KMS-11 (cell line): ENCODE measurements around the gene AGPAT3.

Source experiments
- H2AFZ ChIP-seq: fragments of 200-600 bp; sonication (generic); 2 replicates; pipeline ENCODE4 v1.6.1; 2016; ENCODE audit warnings: antibody characterized with exemption, mixed run types, low read depth
- H3K27ac ChIP-seq: fragments of 200-600 bp; sonication (generic); 2 replicates; pipeline ENCODE4 v1.6.1; 2016; ENCODE audit warnings: mild to moderate bottlenecking, mixed run types
- H3K27me3 ChIP-seq: fragments of 200-600 bp; sonication (generic); 2 replicates; pipeline ENCODE4 v1.6.1; 2017; ENCODE audit warnings: mild to moderate bottlenecking, low read depth, mixed run types, moderate library complexity; ENCODE audit not compliant: insufficient read depth
- H3K36me3 ChIP-seq: fragments of 200-600 bp; sonication (generic); 2 replicates; pipeline ENCODE4 v1.6.1; 2017; ENCODE audit warnings: mild to moderate bottlenecking, mixed run types; ENCODE audit not compliant: insufficient read depth
- H3K4me1 ChIP-seq: fragments of 200-600 bp; sonication (generic); 2 replicates; pipeline ENCODE4 v1.6.1; 2016; ENCODE audit warnings: mild to moderate bottlenecking, low read depth, mixed run types; ENCODE audit not compliant: poor library complexity, severe bottlenecking
- H3K4me2 ChIP-seq: fragments of 200-600 bp; sonication (generic); 2 replicates; pipeline ENCODE4 v1.7.0; 2016; ENCODE audit warnings: mild to moderate bottlenecking, mixed run types
- H3K4me3 ChIP-seq: fragments of 200-600 bp; sonication (generic); IDR thresholded peaks from 2 replicates; pipeline ENCODE4 v1.6.1; 2017; ENCODE audit warnings: low read depth, low read length, mixed read lengths; ENCODE audit not compliant: insufficient read depth
- H3K79me2 ChIP-seq: fragments of 200-600 bp; sonication (generic); 2 replicates; pipeline ENCODE4 v1.6.1; 2016; ENCODE audit warnings: low read depth, mixed run types; ENCODE audit not compliant: insufficient read depth
- H3K9ac ChIP-seq: fragments of 200-600 bp; sonication (generic); 2 replicates; pipeline ENCODE4 v1.6.1; 2016; ENCODE audit warnings: mild to moderate bottlenecking, mixed run types
- H4K20me1 ChIP-seq: fragments of 200-600 bp; sonication (generic); 2 replicates; pipeline ENCODE4 v1.6.1; 2016; ENCODE audit warnings: mild to moderate bottlenecking, mixed run types; ENCODE audit not compliant: insufficient read depth
- TF ChIP-seq, protein P1 (sequence below): fragments of 200-600 bp; sonication (generic); conservative IDR thresholded peaks from 2 replicates; pipeline ENCODE4 v1.6.1; 2017; ENCODE audit warnings: low read depth, mild to moderate bottlenecking, antibody characterized with exemption, low read length, moderate library complexity, mixed read lengths

AGPAT3 gene

DNA sequence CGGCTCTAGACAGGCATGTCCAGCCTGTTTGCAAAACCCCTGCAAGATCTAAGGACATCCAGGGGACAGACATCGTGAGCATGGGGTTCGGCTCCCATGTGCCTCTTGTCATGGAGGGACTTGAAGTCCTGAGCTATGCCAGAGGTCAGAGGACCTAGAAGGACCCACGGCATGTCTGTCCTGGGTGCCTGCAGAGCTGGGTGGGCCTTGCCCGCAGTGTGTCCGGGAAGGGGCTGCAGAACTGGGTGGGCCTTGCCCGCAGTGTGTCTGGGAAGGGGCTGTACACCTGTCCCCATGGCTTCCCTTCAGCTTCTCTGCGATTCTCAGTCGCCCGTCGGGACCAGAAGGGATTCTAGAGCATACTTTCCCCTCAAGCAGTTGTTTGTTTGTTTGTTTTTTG lies 127.1 kb downstream of the AGPAT3 start:
- Histone ChIP-seq H3K9ac (no peak overlapping the region), H3K27me3 (no peaks in the 10 kb centered on the region; the same call in 1 of the 2 replicates), H3K4me1 (no peaks in the 10 kb centered on the region), H4K20me1 (no peaks in the 10 kb centered on the region), H2AFZ (no peak overlapping the region), H3K4me2 (no peak overlapping the region), H3K79me2 (no peaks in the 10 kb centered on the region), H3K4me3 (no peak overlapping the region), H3K36me3 (no peaks in the 10 kb centered on the region), H3K27ac (no peak overlapping the region)
- TF ChIP-seq, protein P1, sequence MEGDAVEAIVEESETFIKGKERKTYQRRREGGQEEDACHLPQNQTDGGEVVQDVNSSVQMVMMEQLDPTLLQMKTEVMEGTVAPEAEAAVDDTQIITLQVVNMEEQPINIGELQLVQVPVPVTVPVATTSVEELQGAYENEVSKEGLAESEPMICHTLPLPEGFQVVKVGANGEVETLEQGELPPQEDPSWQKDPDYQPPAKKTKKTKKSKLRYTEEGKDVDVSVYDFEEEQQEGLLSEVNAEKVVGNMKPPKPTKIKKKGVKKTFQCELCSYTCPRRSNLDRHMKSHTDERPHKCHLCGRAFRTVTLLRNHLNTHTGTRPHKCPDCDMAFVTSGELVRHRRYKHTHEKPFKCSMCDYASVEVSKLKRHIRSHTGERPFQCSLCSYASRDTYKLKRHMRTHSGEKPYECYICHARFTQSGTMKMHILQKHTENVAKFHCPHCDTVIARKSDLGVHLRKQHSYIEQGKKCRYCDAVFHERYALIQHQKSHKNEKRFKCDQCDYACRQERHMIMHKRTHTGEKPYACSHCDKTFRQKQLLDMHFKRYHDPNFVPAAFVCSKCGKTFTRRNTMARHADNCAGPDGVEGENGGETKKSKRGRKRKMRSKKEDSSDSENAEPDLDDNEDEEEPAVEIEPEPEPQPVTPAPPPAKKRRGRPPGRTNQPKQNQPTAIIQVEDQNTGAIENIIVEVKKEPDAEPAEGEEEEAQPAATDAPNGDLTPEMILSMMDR, result no peak

DNA sequence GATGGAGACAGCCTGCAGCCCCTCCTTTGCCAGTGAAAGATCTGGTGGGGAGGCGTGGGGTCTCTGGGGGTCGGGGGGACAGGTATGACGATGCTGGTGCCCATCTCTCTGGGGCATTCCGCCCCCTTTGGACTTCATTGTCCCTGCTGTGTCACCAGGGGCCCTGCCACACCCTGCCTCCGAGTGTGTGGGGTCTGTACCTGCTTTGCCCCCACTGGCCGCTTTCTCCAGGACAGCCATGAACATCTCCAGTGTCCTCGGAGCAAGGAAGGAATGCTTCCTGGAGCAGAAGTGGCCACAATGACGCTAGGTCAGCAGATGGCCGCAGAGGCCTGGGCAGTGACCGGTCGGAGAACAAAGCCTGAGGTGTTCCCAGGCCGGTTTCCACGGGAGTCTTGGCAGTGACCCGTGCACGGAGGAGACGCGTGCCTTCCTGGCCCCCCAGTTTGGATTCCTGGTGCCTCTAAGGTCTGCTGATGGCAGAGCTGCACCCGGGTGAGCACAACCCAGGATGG lies 128.5 kb downstream of the AGPAT3 start:
- no peaks in the 10 kb centered on the region for H3K79me2 ChIP-seq

DNA sequence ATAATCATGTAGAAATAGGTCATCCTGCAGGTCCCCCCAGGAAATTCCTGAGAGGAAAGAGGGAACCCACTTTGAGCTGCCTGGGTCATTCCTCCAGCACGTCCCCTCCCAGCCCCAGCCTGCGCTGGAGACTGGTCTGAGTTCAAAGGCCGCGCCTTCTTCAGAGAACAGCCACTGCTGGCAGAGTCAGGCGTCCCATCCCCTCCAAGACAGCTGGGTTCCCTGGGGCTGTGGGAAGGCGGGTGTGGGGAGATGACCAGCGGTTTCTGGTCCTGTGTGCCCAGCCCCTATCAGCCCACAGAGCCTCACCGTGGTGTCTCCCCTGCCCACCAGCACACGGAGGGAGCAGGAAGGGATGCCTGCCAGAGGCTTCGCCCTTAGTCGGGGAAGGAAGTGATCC lies 129.1 kb downstream of the AGPAT3 start:
- no peaks in the 10 kb centered on the region; the same call in 1 of the 2 replicates for H3K27me3 ChIP-seq
- no peak overlapping the region for H3K4me3 ChIP-seq
- H3K79me2 ChIP-seq, result no peaks in the 10 kb centered on the region
- H3K4me1 ChIP-seq, result no peaks in the 10 kb centered on the region
- no peak overlapping the region for H3K9ac ChIP-seq
- H2AFZ ChIP-seq, result no peak overlapping the region
- H3K4me2 ChIP-seq, result no peak overlapping the region
- no peaks in the 10 kb centered on the region for H3K36me3 ChIP-seq
- TF ChIP-seq, protein P1, result no peak
- H3K27ac ChIP-seq, result no peak overlapping the region
- H4K20me1 ChIP-seq, result no peaks in the 10 kb centered on the region

More for the DNA sequence above, 128.5 kb downstream of the AGPAT3 start:
- Histone ChIP-seq H3K36me3 (no peaks in the 10 kb centered on the region), H3K27me3 (no peaks in the 10 kb centered on the region; the same call in 1 of the 2 replicates), H3K4me1 (no peaks in the 10 kb centered on the region), H2AFZ (no peak overlapping the region), H4K20me1 (no peaks in the 10 kb centered on the region), H3K4me2 (no peak overlapping the region), H3K4me3 (no peak overlapping the region), H3K9ac (no peak overlapping the region), H3K27ac (no peak overlapping the region)
- TF ChIP-seq, protein P1, result no peak

DNA sequence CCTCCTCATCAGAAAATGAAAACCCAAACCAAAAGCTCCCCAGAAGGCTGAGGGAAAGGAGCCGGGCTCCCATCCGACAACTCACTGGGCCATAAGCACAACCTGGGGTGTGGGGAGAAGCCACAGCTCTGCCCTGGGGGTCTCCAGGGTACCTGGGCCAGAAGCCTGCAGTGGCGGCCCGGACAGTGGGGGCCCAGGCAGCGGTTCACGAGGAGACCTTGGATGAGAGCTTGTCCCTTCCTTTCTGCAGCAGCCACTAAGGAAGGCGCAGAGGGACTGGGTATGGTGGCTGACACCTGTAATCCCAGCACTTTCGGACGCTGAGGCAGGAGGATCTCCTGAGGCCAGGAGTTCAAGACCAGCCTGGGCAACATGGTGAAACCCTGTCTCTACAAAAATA lies 129.6 kb downstream of the AGPAT3 start:
- H2AFZ ChIP-seq, result no peak overlapping the region
- no peaks in the 10 kb centered on the region; the same call in 1 of the 2 replicates for H3K27me3 ChIP-seq
- H3K36me3 ChIP-seq, result no peaks in the 10 kb centered on the region
- no peaks in the 10 kb centered on the region for H3K79me2 ChIP-seq
- TF ChIP-seq, protein P1, result no peak
- no peaks in the 10 kb centered on the region for H4K20me1 ChIP-seq
- H3K27ac ChIP-seq, result no peak overlapping the region
- no peak overlapping the region for H3K4me2 ChIP-seq
- H3K4me3 ChIP-seq, result no peak overlapping the region
- H3K9ac ChIP-seq, result no peak overlapping the region
- no peaks in the 10 kb centered on the region for H3K4me1 ChIP-seq
